Stimulated activated CD4-positive, alpha-beta T cell treated with anti-CD3 and anti-CD28 coated beads, Interleukin-2, amount 100 ng/mL, for 4 hours (primary cell): ENCODE data around the gene ADGRG6.
"Not testable (repeated sequence)": the region's sequence is repeated elsewhere in the genome, so short reads cannot be mapped to it uniquely, and the experiment has no call there.

Source experiments
- DNase-seq: peaks from one replicate; pipeline ENCODE4 v3.0.0-alpha.2; 2020; ENCODE audit warnings: low read depth

ADGRG6 gene

DNA sequence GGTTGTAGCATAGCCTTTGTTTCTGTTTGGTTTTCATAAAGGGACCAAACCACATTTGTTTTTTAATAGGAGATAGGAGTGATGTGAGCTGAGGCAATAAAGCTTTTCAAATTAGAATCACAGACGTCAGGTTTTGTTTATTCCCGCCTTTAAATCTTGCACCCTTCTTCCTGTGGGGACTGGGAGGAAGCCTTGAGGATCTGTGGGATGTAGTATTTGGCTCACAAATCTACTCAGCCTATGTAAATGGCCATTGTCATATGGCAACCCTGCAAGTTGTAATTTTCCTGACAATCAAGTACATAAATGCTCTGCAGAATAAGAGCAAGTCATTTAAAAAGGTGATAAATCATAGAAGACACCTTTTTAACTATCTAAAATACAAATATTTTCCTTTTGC lies 110.4 kb downstream of the ADGRG6 start:
- DNase-seq: no peak

DNA sequence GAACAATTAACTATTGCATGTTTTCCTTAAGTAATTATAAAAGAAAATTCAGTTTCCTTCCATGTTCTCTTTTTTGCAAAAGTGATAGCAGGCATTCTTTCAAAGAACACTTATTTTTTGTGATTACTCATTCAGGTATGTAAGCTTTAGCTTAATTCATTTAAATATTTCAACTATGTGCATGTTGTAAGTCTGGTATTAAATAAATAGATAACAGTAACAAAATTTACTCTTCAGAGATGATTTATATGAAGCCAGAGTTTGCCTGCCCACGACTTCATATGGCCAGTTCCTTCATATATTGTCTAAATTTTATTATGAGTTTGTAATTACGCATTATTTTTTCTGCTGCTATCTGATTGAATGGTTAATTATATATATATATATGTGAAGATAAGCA lies 110.9 kb downstream of the ADGRG6 start:
- no peak for DNase-seq

DNA sequence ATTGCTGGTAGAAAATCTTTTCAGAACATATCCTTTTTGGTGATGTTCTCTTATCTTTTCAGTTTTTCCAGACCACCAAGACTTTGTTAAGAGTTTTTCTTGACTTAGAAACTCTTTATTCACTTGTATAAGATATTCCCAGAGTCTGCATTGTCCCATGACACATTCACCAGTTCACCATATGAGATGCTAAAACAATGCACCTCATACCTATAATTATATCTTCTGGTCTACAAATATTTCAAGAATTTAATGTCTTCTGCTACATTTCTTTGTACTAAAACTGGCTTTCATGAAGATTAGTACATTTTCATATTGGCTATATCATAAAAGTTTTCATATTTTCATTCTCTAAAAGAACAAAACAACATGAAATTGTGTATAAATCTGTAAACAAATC lies 111.3 kb downstream of the ADGRG6 start:
- no peak for DNase-seq

DNA sequence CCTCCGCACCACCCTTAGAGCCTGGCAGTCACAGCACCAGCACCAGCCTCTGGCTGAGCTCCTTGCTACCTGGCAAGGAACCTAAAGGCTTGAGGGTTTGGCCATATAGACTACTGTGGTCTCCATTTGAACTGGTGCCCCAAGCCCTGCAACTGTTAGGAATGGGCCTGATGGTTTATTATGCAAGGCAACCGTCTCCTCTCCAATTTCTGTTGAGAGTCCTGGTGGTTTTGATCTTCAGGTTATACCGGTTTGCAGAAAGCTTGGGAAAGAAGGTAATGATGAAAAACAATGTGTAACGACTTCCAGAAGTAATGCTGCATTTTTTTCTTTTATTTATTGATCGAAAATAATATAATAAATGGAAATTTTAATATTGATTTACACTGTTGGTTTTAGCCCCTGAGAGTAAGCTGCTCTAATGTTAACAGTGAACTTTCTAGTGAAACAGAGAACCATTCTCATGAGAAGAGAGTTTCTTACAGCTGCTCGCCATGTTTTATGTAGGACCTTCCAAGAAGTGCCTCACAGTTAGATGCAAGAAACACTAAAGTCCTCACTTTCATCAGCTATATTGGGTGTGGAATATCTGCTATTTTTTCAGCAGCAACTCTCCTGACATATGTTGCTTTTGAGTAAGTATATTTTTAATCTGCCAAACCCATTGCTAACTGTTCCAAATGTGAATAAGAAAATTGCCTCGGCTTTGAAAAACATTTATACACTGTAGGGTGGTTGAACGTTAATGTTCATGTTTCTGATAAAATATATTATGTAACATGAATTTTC lies 112.8 kb downstream of the ADGRG6 start:
- DNase-seq: no peak

DNA sequence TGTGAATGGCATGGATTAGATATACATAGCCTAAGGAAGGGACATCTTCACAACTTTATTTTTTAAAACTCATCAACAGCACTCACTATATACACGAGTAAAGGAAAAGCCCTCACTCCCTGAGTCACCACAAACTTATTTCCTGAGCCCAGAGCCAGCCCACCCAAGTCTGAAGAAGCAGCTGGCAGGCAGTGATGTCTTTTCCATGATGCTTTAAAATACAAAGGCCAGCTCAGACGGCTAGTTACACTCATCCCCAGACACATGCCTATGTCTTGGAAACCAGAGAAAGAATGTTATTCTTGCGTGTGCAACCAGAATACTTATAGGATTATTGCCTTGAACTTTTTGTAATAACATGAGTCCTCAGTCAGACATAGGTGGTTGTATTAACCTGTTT lies 114.4 kb downstream of the ADGRG6 start:
- no peak for DNase-seq

DNA sequence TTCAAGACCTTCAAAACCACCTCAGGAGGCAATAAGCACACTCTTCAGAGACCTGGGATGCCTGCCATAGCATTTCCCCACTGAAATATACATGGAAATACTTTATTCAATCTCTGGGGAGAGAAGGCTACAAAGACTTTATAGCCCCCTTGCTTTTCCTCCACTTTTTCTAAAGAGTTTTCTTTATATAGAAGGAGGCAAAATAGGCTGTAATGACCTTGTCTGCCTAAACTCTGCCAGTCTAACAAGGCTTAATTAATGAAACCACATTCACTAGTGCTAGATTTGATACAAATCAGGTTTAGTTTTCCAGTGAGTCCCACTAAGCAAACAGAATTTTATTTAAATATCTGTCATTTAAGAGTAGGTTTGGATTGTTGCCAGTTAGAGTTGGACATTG lies 114.9 kb downstream of the ADGRG6 start:
- no peak for DNase-seq

DNA sequence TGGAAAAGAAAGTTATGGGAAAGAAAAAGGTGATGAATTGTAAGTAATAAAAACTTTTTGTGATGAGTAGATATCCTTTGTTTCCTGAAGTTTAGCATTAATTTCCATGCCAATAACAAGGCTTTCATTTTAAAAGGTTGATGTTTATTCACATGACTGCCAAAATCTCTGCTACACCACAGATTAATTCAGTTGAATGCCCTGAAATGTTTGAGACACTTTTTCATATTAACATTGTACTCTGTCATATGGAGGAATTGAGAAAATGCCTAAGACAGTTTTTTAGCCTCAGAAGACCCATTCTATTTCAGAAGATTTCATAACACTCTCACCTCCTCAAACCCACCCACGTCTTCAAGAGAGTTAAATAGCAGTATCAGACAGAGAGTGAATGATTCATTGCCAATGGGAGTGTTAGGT lies 115.5 kb downstream of the ADGRG6 start:
- no peak for DNase-seq

DNA sequence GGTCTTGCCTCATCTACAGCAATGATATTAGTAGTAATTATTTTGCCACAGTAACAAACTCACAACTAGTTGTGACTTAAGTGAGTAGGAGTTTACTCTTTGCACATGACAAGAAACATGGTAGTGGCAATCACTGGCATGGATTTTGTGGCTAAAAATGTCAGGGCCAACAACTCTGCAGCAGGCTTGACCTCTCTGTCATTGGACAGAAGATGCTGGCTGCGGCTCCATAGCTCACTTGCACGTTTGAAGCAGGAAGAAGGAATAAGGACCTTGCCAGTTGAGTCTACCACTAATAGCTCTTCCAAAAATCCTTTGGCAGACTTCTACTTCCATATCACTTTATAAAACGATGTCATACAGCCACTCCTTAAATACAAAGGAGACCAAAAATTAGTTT lies 117.3 kb downstream of the ADGRG6 start:
- DNase-seq: no peak

DNA sequence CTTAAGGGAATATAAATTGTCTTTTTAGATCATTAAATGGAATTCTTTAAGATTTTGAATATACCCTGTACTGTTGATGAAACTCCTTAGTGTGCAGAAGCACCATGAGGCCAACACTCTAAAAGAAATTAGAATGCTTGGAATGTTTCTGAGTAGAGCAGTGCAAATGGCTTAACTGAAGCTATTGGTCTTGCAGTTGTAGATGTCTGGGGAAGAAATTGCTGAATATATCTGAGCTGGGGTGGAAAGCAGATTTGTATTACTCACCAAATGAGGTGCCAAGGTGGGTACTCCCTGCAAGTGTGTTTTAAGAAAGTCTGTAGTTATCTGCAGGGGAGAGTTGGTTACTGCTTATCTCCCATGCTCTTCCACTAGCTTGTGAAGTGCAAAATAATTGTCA lies 119.0 kb downstream of the ADGRG6 start:
- no peak for DNase-seq

DNA sequence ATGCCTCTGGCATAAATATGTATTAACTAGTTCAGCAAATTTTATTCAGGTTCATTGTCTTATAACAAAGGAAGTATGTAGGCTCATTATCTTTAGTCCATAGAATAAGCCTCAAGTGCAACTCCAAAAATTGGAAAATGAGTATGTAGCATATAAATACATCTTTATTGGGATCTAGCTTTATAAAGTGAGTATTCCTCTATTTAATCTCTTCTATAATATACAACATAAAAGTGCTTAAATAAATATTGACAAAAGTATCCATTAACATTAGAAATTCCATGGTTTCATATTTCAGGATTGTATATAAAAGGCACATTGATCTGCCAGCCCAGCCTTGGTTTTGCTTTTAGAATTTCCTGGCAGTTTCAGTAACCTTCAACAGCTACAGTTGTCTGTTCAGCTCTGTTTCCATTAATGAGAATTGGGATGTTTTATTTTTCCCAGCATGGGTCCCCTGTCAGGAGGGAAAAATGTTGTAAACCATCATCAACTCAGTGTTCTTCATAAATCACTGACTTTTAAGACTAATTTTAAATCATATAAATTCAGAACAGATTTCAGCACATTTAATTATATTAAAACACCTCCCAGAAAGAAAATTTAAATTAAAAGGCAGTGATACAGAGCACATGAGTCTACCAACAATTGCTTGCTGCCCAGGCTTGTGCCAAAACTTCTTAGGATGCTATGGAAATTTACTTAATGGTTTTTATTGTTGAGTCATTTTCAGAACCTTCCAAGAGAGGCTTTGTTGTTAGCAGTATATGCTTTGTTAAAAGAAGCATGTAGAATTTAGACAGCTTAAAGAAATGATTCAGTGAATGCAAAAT lies 119.7 kb downstream of the ADGRG6 start:
- no peak for DNase-seq

DNA sequence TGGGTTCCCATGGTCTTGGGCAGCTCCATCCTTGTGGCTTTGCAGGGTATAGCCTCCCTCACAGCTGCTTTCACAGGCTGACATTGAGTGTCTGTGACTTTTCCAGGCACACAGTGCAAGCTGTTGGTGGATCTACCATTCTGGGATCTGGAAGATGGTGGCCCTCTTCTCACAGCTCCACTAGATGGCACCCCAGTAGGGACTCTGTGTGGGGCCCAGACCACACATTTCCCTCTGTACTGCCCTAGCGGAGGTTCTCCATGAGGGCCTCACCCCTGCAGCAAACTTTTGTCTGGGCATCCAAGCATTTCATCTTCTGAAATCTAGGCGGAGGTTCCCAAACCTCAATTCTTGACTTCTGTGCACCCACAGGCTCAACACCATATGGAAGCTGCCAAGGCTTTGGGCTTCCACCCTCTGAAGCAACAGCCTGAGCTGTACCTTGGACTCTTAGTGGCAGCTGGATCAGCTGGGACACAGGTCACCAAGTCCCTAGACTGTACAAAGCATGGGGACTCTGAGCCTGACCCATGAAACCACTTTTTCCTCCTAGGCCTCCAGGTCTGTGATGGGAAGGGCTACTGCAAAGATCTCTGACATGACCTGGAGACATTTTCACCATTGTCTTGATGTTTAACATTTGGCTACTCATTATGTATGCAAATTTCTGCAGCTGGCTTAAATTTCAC lies 124.8 kb downstream of the ADGRG6 start:
- not testable (repeated sequence) for DNase-seq

DNA sequence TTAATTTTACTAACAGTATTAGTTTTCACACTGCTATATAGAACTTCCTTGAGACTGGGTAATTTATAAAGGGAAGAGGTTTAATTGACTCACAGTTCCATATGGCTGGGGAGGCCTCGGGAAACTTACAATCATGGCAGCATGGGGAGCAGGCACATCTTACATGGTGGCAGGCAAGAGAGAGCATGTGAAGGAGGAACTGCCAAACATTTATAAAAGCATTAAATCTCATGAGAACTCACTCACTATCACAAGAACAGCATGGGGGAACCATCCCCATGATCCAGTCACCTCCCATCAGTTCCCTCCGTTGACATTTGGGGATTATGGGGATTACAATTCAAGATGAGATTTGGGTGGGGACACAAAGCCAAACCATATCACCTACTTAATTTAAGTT lies 126.7 kb downstream of the ADGRG6 start:
- not testable (repeated sequence) for DNase-seq

DNA sequence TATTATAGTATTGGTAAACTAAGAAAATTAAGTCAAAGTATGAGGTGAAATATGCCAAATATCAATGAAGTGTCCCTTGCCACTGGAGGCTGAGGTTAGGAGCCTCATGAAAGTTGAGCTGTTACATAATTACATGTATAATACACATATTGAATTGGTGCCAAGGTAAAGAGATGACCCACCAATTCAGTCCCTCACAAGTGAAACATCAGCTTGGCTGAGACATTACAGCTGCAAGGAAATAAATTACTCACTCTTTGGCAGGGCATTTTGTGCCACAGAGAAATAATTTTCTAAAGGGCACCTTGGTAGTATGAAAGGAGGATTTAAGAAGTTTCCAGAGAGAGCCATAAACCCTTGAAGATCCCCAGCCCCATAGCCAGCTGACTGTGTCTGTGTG lies 127.4 kb downstream of the ADGRG6 start:
- no peak for DNase-seq

DNA sequence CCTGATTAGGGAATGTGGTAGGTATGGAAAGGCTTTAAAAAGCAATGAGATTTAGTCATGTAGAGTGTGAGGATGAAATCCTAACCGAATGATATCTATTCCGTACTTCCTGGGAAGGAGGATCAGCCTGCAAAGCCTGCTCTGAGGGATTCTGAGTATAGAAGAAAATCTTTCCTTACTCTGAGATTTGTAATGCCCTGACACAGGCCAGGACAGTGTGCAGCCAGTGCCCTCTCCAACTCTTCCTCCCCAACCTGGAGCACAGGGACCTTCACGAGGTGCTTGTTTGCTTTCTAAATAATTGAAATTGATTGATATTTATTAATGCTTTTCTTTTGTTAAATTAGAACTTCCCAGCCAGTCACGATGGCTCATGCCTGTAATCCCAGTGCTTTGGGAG lies 131.6 kb downstream of the ADGRG6 start:
- DNase-seq: no peak

DNA sequence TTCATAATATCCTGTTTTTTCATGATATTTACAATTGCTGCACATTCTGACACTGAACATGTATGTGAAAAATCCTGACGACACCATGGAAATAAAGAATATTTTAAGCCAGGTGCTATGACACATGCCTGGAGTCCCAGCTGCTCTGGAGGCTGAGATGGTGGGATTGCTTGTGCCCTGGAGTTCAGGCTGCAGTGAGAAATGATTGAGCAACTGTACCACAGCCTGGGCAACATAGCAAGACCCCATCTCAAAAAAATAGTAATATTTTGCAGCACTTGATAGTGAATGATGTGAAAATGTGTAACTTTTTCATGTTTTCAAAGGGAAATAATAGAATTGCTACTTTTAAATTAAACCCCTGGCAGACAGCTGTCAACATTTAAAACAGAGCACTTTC lies 137.1 kb downstream of the ADGRG6 start:
- DNase-seq: no peak

DNA sequence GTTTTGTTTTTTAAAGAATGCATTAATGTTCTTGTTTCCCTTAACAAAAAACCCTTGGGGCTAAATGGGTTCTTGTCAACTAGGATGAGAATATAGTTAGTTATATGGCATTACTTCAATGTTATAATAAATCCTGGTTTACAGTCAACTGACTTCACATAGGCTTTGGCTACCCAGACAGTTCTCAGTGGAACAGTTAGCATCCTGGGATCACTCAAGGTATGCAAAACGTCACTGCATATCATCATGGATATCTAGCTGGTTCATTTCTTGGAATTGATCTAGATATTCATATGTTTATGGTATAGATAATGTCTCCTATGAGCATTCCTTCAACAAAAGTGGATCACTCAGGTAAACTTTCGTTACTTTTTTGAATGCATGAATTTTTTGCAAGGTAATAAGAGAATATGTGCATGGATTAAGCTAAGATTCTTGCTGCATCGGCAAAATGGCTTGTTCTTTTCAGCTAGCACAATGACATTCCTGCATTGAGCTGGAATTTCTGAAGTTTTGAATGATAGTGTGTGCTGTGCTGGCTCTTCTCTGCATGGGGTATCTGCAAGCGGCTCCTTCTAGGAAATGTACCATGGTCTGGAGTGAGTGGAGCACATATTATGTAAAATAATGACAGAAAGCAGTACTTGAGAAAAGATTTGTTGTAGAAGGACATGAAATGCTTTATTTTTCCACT lies 138.9 kb downstream of the ADGRG6 start:
- no peak for DNase-seq

DNA sequence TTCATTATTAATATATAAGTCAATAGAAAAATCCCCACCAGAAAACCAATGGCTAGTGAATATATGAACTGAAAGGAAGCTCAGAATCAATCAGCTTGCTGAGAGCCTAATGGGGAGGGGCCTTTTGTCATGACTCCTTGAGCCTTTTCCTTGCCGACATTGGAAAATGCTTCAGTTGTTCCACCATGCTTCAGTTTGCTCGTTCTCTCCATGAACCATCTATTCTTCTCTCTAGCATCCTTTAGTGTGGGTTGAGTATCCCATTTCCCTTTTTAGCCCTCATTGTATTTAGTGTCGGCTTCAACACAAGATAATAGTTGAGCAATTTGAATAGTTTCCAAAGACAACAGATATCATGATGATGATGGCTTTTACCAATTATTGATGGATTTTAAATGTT lies 139.9 kb downstream of the ADGRG6 start:
- no peak for DNase-seq

DNA sequence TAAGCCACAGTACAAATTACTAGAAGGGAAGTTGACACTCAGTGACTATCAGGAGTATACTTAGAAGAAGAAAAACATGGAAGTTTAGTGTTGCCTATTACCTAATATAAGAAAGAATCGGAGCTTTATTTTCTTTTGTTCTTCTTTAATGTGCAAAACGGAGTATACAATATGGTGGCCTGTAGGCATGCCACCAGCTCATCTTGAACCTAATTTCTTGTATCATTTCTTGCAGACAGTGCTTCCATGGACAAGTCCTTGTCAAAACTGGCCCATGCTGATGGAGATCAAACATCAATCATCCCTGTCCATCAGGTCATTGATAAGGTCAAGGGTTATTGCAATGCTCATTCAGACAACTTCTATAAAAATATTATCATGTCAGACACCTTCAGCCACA lies 141.3 kb downstream of the ADGRG6 start:
- no peak for DNase-seq

DNA sequence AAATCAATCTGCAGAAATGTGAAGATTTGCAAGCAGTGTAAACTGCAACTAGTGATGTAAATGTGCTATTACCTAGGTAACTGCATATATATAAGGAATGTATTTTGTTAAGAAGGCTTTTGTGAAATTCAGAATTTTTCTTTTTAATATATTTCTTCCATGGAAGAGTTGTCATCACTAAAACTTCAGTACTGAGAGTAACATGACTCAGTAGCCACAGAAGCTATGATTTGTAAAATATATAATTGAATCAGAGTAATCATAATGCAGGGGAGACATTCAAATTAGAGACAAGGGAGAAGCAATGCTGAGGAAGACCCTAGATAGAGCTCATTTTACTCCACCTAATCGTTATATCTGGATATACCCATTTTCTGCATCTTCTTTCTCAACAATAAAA lies 141.7 kb downstream of the ADGRG6 start:
- DNase-seq: no peak

DNA sequence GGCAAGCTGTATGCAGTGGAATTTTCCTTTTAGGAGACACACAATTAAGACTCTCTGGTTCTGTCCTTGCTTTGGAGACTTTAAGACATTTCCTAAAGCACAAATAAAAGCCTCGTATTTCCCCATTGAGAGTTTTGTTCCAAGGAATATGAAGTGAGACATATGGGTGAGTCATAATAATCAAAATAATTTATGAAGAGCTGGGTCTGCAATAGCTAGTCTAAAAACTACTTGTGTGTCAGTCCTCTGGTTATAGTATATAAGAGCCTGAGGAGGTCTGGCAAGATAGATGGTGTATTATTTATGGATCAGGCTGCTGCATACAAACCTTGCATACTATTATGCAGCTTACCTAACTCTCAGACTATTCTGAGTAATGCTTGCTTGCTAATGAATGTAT lies 142.6 kb downstream of the ADGRG6 start:
- DNase-seq: no peak

DNA sequence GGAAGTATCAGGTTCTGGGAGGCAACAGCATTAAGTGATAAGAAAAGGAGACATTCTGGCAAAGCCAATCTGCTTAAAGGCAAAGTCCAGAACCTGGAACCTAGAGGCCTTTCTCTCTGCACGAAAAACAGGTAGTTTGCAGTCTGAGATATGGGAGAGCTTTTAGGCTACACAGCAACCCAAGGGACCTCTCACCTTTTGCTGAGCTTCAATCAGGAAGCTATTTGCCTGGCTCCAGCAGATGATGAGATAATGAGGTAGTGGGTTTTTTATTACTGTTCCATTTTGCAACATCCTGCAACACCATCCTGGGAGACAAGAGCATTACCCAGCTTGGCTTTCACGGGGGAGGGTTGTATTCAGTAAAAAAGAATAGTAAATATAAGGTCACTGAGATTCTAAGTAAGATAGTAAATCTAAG lies 143.1 kb downstream of the ADGRG6 start:
- DNase-seq: no peak

DNA sequence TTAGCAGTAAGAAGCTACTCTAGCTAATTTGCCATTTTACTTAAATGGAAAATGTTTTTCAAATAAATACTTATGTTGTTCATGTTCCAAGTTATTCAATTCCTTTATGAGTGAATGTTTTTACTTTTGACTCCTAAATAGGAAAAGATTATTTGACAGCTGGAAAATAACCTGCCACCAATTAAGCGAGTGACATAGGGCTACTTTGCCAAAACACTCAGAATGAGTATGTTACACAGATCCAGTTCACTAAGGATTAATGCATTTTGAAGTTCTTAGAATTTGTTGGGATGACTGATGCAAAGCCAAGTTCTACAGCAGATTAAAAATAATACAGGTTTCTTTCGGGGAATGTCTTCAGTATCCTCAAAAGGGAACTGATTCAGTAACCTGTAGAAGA lies 144.4 kb downstream of the ADGRG6 start:
- no peak for DNase-seq
